ENCODE measurements around the gene NRTN.
"Not testable (repeated sequence)": the region's sequence is repeated elsewhere in the genome, so short reads cannot be mapped to it uniquely, and the experiment has no call there.

Gene NRTN

DNA sequence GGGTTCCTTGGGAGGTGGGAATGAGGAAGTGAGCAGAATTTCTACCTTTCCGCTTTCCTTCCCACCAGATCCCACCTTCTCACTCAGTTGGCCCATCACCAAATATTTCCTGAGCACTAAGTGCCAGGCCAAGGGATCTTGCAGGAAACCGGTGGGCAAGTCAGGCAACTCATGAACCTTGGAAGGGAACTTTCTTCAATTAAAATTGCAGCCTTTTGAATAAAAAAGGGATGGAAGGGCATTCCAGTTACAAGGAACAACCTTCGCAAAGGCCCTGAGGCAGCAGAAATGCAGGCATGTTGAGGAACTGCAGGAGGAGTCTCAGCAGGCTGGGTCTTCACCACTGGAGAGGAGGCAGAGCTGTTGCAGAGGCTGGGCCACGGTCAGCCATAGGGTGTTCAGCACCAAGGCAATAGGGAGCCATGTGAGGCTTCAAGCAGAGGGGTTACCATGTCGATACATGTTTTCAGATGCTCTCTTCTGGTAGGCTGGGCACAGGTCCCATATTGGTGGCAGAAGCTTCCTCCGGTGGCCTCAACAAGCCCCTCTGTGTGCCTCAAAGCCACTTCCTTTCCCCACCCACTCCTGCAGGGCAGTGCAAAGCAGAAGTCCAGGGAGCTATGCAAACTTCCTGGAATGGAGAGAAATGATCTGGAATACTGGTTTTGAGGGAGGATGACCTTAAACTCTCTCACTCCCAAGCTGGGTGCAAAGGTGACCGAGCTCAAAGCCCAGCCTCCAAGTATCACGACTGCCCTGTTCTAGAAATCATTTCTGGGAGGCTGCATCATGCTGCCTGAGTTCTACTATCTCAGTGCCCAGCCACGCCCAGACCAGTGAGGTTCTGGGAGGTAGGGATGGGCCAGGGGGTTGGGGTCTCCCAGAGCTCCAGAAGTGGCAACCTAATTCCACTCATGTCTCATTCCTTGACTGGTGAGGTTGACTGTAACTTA is 34.5 kb downstream of the NRTN start, which contains the start of gene FUT6:
FUT6 (minus strand) TSS at position 638 of the 953 bp plus-strand sequence. CDS start 7,135 bp downstream, outside the sequence.
- DNase-seq = no peak

GRCh38 chr19:5841735-5842111 is 36.9 kb downstream of the NRTN start:
- DNase-seq = not testable (repeated sequence)

DNA sequence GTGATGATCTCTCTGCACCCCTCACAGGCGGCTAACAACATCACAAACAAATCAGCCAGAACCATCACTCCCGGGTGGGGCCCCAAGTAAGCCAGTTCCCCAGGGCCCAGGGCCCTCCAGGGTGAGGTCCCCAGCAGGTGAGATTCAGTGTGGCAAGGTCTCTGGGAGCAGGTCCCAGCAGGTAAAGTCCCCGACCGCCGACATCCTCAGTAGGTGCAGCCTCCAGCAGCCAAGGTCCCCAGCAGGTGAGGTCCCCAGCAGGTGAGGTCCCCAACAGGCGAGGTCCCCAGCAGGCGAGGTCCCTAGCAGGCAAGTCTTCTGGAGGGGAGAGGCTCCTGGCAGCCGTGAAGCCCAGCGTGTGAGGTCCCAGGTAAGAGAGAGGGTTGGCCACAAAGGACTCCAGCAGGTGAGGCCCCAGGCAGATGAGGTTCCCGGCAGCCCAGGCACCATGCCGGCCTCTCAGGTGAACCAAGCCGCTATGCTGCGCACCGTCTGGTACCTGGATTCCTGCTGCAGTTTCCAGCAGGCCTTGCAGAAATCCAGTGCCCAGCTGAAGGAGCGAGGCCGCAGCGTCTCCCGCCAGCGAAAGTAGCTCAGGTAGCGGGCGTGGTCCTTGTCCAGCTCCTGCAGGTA is 38.5 kb downstream of the NRTN start:
- DNase-seq = no peak

GRCh38 chr19:5844456-5845433 is 39.9 kb downstream of the NRTN start:
- no peak for DNase-seq

DNA sequence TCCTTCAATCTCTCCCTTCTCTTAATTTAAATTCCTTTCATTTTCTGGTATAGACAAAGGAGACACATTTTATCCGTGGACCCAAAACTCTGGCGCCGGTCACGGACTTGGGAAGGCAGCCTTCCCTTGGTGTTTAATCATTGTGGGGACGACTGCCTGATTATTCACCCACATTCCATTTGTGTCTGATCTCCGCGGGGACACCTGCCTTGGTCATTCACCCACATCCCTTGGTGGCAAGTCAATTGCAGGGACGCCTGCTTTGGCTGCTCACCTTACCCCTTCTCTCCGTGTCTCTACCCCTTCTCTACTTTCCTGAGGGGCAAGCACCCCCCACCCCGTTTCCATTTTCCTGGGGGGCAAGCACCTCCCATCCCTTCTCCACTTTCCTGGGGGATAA is 43.0 kb downstream of the NRTN start:
- DNase-seq = not testable (repeated sequence)

DNA sequence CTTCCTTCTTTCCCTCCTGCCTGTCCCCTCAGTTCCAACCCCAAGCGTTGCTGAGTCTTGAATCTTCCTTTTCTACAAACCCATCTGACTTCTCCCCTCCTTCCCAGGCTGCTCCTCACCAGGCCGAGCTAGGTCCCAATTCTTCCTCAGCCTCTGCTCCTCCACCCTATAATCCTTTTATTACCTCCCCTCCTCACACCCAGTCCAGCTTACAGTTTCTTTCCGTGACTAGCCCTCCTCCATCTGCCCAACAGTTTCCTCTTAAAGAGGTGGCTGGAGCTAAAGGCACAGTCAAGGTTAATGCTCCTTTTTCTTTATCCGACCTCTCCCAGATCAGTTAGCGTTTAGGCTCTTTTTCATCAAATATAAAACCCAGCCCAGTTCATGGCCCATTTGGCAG is 43.8 kb downstream of the NRTN start:
- DNase-seq = not testable (repeated sequence)

- no peak for DNase-seq
These were observed 45.3 kb downstream of the NRTN start for GRCh38 chr19:5850189-5850588.

DNA sequence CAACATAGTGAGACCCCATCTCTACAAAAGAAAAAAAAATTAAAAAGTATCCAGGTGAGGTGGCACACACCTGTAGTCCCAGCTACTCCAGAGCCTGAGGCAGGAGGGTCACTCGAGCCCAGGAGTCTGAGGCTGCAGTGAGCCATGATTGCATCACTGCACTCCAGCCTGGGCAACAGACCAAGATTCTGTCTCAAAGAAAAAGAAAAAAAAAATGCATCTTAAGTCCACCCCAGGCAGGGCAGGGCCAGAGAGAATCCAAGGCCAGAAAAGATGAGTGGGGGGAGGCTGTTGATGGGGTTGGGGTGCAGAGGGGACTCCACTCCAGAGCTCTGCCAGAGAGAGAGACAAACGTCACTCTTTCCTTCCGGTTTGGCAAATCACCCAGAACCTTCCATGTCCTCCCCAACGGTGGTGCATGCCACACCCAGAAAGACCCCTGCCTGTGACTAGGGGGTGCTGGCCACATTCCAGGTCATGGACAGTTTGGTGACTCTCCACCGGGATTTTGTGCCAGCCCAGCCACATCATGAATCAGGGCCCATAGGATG is 46.0 kb downstream of the NRTN start:
- no peak for DNase-seq

- no peak for DNase-seq
These were observed 46.4 kb downstream of the NRTN start, which contains the start of gene FUT3 for GRCh38 chr19:5851302-5851701. Gene FUT3 (minus strand): TSS chr19:5851449.

DNA sequence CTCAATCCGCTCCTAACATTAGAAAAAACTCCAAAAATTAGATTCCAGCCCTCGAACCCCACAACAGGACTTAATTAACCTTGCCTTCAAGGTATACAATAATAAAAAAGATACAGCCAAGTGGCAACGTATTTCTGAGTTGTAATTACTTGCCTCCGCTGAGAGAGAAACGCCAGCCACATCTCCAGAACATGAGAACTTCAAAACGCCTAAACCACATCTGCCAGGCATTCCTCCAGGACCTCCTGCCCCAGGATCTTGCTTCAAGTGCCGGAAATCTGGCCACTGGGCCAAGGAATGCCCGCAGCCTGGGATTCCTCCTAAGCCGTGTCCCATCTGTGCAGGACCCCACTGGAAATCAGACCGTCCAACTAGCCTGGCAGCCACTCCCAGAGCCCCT is 49.3 kb downstream of the NRTN start:
- DNase-seq = not testable (repeated sequence)

DNA sequence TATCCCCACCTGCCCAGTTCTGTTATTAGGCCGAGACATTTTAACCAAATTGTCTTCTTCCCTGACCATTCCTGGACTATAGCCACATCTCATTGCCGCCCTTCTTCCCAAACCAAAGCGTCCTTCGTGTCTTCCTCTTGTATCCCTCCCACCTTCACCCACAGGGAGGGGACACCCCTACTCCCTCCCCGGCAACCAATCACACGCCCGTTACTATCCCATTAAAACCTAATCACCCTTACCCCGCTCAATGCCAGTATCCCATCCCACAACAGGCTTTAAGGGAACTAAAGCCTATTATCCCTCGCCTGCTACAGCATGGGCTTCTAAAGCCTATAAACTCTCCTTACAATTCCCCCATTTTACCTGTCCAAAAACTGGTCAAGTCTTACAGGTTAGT is 50.3 kb downstream of the NRTN start:
- not testable (repeated sequence) for DNase-seq

DNA sequence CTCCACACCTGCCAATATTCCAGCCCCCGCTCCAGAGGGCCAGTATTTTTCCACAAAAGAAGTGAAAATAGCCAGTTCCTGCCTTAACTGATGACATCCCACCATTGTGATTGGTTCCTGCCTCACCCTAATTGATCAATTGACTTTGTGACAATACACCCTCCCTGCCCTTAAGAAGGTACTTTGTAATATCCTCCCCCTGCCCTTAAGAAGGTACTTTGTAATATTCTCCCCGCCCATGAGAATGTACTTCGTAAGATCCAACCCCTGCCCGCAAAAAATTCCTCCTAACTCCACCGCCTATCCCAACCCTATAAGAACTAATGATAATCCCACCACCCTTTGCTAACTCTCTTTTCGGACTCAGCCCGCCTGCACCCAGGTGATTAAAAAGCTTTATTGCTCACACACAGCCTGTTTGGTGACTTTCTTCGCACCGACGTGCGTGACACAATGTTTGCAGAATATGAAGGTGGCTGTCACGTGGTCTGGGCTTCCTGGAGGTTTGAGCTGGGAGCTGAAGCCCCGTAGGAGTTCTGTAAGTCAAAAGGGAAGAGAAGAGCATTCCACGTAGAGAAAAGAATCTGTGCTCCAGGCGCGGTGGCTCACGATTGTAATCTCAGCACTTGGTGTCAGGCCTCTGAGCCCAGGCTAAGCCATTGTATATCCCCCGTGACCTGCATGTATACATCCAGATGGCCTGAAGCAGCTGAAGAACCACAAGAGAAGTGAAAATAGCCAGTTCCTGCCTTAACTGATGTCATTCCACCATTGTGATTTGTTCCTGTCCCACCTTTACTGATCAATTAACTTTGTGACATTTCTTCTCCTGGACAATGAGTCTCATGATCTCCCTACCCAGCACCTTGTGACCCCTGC is 52.6 kb downstream of the NRTN start:
- no peak for DNase-seq

DNA sequence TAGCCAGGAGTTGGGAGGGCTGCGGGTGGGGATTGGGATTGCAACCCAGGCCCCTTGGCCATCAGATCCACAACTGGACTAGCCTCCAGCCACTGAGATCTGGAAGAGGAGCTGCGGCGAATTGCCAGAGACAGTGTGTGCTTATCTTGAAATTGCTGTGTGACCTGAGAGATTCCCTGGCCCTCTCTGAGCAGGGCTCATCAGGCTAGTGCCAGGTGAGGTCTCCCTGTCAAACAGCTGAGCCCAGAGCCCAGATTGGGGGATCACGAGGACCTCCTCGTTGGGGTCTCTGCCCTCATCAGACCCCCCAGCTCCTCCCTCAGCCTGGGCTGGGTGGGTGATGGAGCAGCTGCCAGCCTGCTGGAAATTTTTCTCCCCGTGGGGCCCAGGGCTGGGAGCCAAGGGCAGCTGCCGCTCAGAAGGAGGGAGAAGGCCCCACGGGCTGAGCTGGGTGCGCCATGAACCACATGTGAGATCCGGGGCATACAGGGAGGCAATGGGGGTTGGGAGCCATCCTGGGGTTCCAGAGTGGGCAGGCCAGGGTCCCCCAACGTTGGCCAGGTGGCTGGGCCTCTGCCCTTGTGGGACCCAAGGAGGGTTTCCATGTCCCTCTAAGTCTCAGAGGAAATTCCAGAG is 58.3 kb downstream of the NRTN start:
- no peak for DNase-seq

- no peak for DNase-seq
These were observed 59.3 kb downstream of the NRTN start for GRCh38 chr19:5864013-5864720.

DNA sequence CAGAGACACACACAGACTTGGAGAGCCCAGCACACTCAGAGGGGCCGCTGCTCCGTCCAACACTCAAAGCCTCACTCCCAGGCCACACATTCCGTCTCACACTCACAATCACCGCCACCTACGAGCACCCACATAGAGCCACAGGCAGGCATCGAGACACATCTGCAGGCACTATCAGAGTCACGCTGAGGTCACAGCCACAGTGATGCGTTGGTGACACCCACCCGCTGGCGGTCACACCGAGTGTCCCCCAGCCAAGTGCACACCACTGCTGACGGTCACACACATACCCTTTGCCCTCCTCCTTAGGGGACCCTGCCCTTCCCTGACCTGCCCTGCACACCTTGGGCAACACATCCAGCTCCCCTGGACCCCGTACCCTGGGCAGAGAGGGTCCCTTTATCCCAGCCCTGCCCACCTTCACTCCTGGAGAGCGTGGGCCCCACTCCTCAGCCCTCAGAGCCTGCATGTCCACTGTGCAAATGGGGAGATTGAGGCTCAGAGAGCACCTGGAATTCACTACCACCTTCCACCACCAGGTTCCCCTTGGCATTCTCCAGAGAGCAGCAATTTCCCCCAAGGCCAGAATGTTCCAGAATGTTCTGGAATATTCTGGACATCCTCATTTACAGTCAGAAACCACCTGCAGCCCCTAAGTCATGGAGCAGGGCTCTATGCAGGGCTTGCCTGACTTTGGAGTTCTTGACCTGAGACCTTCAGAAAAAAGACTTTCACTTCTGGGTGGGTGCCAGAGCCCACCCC is 60.0 kb downstream of the NRTN start:
- DNase-seq = no peak

- no peak for DNase-seq
These were observed 60.9 kb downstream of the NRTN start for GRCh38 chr19:5865772-5866171.

DNA sequence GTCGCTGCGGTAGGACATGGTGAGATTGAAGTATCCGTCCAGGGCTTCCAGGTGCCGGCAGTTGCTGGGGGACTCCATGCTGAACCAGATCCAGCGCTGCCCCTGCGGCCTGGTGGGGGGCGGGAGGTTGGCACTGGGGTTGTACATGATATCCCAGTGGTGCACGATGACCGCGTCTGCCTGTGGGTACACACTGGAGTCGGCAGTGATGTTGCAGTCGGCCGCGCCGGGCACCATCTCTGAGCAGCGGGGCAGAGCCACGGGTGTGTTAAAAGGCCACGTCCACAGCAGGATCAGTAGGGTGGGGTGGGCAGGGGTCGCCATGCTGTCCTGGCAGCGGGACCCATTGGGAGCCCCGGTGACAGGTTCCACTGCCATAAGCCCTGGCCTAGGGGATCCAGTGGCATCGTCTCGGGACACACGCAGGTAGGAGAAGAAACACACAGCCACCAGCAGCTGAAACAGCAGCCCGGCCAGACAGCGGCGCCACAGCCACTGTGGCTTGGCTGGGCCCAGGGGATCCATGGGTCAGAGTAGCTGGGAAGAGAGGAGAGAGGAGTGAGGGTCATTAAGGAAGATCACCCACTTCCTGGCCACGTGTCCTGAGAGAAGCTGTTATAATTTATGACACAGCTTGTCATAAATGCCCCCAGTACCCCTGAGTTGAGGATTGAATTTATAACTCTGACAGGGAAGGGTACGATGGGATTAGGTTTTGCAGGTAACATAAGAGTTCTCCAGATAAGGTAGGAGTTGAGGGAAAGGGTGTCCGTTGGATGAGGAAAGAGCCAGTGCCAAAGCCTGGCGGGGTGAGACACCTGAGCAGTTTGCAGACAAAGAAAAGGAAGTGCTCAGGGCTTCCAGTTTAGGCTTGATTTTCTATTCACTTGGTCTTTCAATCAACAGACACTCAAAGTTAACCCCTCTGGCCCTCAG is 62.6 kb downstream of the NRTN start:
- no peak for DNase-seq

DNA sequence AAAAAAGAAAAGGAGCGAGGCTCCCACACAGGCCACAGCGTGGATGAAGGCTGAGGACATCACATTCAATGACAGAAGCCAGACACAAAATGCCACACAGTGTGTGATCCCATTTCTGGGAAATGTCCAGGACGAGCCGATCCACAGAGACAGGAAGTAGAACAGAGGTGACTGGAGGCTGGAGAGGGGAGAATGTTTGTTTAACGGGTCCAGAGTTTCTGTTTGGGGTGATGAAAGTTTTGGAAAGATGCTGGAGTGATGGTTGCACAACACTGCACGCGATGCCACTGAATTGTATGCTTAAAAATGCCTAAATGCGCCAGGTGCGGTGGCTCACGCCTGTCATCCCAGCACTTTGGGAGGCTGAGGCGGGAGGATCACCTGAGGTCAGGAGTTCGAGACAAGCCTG is 66.1 kb downstream of the NRTN start:
- no peak for DNase-seq

Data from NCI-H1105 treated with DMSO at 0.1 percent for 48 hours (cell line).